Type B pancreatic cell (in vitro differentiated cells): ENCODE results near the gene IFT172. TPM values are rescaled to one million over a fixed set of nuclear protein-coding genes. Genes with fewer than 3 reads are reported as not detected.
"Not testable (repeated sequence)": the region's sequence is repeated elsewhere in the genome, so short reads cannot be mapped to it uniquely, and the experiment has no call there.

ENCODE experiments used
- DNase-seq: peaks from one replicate; pipeline ENCODE4 v3.0.0; 2021; ENCODE audit warnings: mixed read lengths; ENCODE audit not compliant: unreplicated experiment; ENCODE audit errors: extremely low spot score
- H3K27ac Mint-ChIP-seq: 2 replicates; pipeline ENCODE4 v1.8.0; 2021; ENCODE audit warnings: mild to moderate bottlenecking, mixed read lengths
- H3K27me3 Mint-ChIP-seq: 2 replicates; pipeline ENCODE4 v1.8.0; 2021; ENCODE audit warnings: mixed read lengths
- H3K36me3 Mint-ChIP-seq: 2 replicates; pipeline ENCODE4 v1.8.0; 2021; ENCODE audit warnings: mixed read lengths
- H3K4me1 Mint-ChIP-seq: one replicate; pipeline ENCODE4 v1.8.0; 2021; ENCODE audit warnings: mixed read lengths; ENCODE audit not compliant: unreplicated experiment
- H3K4me3 Mint-ChIP-seq: 2 replicates; pipeline ENCODE4 v1.8.0; 2021; ENCODE audit warnings: mild to moderate bottlenecking, mixed read lengths
- H3K9me3 Mint-ChIP-seq: 2 replicates; pipeline ENCODE4 v1.8.0; 2021; ENCODE audit warnings: mixed read lengths
- long read RNA-seq: library from polyadenylated mRNA; unstranded; transcript quantifications from one replicate; pipeline ENCODE4 v2.0.0, GENCODE V29; 2020
- total RNA-seq: library from RNA; stranded (reverse); gene quantifications from 2 replicates; pipeline ENCODE4 v1.2.1, GENCODE V29; 2021; ENCODE audit warnings: low replicate concordance
- TF ChIP-seq, protein P1 (sequence below): fragments of 200-600 bp; sonication (generic); conservative IDR thresholded peaks from 2 replicates; pipeline ENCODE4 v1.5.0; 2021; ENCODE audit warnings: antibody characterized with exemption, mild to moderate bottlenecking

Gene IFT172, protein sequence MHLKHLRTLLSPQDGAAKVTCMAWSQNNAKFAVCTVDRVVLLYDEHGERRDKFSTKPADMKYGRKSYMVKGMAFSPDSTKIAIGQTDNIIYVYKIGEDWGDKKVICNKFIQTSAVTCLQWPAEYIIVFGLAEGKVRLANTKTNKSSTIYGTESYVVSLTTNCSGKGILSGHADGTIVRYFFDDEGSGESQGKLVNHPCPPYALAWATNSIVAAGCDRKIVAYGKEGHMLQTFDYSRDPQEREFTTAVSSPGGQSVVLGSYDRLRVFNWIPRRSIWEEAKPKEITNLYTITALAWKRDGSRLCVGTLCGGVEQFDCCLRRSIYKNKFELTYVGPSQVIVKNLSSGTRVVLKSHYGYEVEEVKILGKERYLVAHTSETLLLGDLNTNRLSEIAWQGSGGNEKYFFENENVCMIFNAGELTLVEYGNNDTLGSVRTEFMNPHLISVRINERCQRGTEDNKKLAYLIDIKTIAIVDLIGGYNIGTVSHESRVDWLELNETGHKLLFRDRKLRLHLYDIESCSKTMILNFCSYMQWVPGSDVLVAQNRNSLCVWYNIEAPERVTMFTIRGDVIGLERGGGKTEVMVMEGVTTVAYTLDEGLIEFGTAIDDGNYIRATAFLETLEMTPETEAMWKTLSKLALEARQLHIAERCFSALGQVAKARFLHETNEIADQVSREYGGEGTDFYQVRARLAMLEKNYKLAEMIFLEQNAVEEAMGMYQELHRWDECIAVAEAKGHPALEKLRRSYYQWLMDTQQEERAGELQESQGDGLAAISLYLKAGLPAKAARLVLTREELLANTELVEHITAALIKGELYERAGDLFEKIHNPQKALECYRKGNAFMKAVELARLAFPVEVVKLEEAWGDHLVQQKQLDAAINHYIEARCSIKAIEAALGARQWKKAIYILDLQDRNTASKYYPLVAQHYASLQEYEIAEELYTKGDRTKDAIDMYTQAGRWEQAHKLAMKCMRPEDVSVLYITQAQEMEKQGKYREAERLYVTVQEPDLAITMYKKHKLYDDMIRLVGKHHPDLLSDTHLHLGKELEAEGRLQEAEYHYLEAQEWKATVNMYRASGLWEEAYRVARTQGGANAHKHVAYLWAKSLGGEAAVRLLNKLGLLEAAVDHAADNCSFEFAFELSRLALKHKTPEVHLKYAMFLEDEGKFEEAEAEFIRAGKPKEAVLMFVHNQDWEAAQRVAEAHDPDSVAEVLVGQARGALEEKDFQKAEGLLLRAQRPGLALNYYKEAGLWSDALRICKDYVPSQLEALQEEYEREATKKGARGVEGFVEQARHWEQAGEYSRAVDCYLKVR (N-terminal part only)
- total RNA-seq, result 17.5 and 54.1 TPM in 2 replicates
- long read RNA-seq, partial matches to known transcripts, result 4 of 7 reads
- long read RNA-seq, other reads (novel, unspliced or antisense), result 3 of 7 reads

DNA sequence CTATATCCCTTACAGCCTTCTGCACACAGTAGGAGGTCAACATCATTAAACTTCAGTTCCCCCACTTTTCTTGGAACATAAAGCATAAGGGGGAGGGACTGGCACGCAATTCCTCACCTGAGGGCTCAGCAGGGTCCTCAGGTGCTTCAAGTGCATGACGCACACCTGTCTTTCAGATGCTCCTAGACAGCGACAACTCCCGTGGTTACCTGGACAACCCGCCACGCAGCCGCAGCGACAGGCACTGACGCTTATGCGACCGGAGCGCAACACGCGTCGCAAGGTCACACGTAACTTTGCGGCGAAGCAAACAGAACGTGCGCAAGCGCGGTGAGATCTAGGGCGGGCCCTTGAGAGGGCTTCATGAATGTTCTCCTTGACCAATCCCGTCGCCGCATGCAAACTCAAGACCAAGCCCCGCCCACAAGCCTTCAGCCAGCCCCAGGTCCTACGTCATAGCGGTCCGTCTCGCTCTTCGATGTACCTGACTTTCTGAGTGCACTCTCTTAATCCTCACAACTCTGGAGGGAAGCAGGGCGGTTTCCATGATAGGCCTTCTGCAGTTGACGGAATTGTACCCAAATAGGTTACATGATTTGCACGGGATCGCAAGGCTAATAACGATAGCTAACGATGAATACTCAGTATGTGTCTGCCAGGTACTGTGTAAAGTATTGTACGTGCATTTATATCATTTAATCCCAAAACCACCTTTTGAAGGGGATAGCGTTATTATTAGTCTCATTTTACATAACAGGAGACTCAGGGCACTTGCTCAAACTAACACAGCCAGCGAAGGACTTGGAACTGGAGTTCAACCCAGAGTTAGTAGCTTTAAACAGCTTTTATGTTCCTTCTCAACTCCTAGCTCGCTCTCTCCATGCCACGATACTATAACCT is at the start of gene IFT172:
Gene IFT172 (minus strand): TSS at position 246 of the 900 bp plus-strand sequence. CDS start 90 bp downstream, at position 156.
- Mint-ChIP-seq H3K27me3 (peaks cover 6% of the 10 kb centered on the region), H3K4me3 (peak within 1 kb of the TSS; percentile 91), H3K9me3 (no peaks in the 10 kb centered on the region), H3K27ac (peak within 1 kb of the TSS; percentile 94), H3K36me3 (no peaks in the 10 kb centered on the region), H3K4me1 (peaks cover 13% of the 10 kb centered on the region)
- TF ChIP-seq, protein P1, sequence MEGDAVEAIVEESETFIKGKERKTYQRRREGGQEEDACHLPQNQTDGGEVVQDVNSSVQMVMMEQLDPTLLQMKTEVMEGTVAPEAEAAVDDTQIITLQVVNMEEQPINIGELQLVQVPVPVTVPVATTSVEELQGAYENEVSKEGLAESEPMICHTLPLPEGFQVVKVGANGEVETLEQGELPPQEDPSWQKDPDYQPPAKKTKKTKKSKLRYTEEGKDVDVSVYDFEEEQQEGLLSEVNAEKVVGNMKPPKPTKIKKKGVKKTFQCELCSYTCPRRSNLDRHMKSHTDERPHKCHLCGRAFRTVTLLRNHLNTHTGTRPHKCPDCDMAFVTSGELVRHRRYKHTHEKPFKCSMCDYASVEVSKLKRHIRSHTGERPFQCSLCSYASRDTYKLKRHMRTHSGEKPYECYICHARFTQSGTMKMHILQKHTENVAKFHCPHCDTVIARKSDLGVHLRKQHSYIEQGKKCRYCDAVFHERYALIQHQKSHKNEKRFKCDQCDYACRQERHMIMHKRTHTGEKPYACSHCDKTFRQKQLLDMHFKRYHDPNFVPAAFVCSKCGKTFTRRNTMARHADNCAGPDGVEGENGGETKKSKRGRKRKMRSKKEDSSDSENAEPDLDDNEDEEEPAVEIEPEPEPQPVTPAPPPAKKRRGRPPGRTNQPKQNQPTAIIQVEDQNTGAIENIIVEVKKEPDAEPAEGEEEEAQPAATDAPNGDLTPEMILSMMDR, result no peak
- peak; percentile 96 for DNase-seq

DNA sequence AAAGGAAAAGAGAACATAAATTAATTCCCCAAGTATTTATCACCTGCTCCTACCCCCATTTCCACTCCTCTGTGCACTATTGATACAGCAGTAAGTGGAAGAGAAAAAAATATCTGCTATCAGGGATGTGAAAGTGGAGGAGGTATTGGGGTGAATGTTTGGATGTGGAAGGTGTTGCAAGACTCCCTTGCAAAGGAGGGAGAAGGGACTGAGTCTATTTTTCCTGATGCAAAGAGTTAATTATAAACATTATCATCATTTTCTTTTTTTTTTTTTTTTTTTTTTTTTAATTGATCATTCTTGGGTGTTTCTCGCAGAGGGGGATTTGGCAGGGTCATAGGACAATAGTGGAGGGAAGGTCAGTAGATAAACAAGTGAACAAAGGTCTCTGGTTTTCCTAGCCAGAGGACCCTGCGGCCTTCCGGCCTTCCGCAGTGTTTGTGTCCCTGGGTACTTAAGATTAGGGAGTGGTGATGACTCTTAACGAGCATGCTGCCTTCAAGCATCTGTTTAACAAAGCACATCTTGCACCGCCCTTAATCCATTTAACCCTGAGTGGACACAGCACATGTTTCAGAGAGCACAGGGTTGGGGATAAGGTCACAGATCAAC is 49.4 kb upstream of the IFT172 start:
- not testable (repeated sequence) for H3K9me3 Mint-ChIP-seq, DNase-seq, H3K36me3 Mint-ChIP-seq, H3K4me3 Mint-ChIP-seq, H3K27ac Mint-ChIP-seq, H3K4me1 Mint-ChIP-seq
- H3K27me3 Mint-ChIP-seq, result peaks cover 27% of the 10 kb centered on the region

DNA sequence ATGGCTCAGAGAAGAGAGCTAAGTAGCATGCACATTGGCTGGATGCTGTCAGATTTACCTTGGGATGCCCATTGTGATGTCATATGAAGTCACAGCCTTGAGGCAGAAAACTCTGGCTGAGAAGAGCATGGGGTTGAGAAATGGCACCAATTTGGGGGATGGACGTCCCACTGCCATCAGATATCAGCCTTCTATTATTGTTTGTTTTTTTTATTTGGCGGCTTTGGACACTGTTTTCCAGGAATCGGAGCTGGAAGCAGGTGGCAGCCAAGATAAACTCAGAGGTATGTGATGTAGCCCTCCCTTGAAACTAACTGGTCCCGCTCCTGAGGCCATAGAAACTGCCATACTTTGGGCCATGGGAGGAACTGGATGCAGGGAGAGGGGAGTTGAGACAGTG is 47.7 kb upstream of the IFT172 start:
- no peak for DNase-seq
- Mint-ChIP-seq H3K27ac (no peak overlapping the region), H3K9me3 (no peaks in the 10 kb centered on the region), H3K36me3 (no peaks in the 10 kb centered on the region), H3K27me3 (peaks cover 36% of the 10 kb centered on the region), H3K4me3 (no peak overlapping the region), H3K4me1 (no peaks in the 10 kb centered on the region)
- TF ChIP-seq, protein P1, result no peak

DNA sequence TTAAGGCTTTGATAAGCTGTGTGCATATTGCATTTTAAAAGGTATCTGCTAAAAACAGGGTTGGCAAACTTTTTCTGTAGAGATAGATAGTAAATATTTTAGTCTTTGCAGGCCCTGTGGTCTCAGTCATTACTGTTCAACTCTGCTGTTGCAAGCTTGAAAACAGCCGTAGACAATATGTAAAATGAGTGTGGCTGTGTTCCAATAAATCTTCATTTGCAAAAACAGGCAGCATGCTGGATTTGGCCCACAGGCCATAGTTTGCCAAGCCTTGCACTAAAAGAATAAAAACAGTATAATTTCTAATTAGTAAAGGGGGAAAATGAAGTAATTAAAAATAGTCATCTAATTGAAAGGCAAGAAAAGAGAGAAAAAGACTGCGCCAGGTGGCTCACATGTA is 42.4 kb upstream of the IFT172 start:
- peaks cover 40% of the 10 kb centered on the region for H3K27me3 Mint-ChIP-seq
- H3K9me3 Mint-ChIP-seq, result no peaks in the 10 kb centered on the region
- DNase-seq, result no peak
- H3K36me3 Mint-ChIP-seq, result no peaks in the 10 kb centered on the region
- H3K4me1 Mint-ChIP-seq, result no peaks in the 10 kb centered on the region
- no peak overlapping the region for H3K4me3 Mint-ChIP-seq
- H3K27ac Mint-ChIP-seq, result no peak overlapping the region
- TF ChIP-seq, protein P1, result no peak

DNA sequence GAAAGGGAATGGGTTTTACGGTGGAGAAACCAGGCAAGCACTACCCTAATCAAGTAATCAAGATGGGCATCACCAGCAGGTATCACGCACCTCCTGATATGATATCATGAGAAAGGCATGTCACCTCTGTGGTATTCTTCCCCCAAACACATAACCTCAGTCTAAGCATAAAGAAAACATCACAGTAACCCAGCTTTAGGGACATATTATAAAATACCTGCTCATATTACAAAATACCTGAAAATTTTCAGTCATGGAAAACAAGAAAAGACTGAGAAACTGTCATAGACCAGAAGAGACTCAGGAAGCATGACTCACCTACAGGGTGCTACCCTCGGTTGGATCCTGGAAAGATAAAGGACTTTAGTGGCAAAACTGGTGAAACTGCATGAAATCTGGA is 37.6 kb upstream of the IFT172 start:
- peaks cover 41% of the 10 kb centered on the region for H3K27me3 Mint-ChIP-seq
- H3K4me3 Mint-ChIP-seq, result no peak overlapping the region
- no peaks in the 10 kb centered on the region for H3K4me1 Mint-ChIP-seq
- no peaks in the 10 kb centered on the region for H3K36me3 Mint-ChIP-seq
- no peak overlapping the region for H3K27ac Mint-ChIP-seq
- no peaks in the 10 kb centered on the region for H3K9me3 Mint-ChIP-seq
- TF ChIP-seq, protein P1, result no peak
- no peak for DNase-seq
